Rectal smooth muscle tissue (tissue), 1 donor: ENCODE results near the gene WWC2.

Experiments used
- H3K27ac ChIP-seq: one replicate; pipeline ENCODE4 v1.7.0; 2013; ENCODE audit warnings: low read depth, low read length, inconsistent platforms
- H3K27me3 ChIP-seq: one replicate; pipeline ENCODE4 v1.7.0; 2013; ENCODE audit warnings: low read length; ENCODE audit not compliant: control insufficient read depth, insufficient read depth
- H3K36me3 ChIP-seq: one replicate; pipeline ENCODE4 v1.7.0; 2013; ENCODE audit warnings: low read length; ENCODE audit not compliant: control insufficient read depth, insufficient read depth
- H3K4me1 ChIP-seq: one replicate; pipeline ENCODE4 v1.7.0; 2013; ENCODE audit warnings: low read length; ENCODE audit not compliant: control insufficient read depth, insufficient read depth
- H3K4me3 ChIP-seq: one replicate; pipeline ENCODE4 v1.7.0; 2013; ENCODE audit warnings: low read length
- H3K9ac ChIP-seq: one replicate; pipeline ENCODE4 v1.7.0; 2013; ENCODE audit warnings: low read length

Gene WWC2

GRCh38 chr4:183343730-183344129 is 244.7 kb downstream of the WWC2 start:
- Histone ChIP-seq H3K27ac (no peak overlapping the region), H3K36me3 (no peaks in the 10 kb centered on the region), H3K9ac (no peak overlapping the region)

DNA sequence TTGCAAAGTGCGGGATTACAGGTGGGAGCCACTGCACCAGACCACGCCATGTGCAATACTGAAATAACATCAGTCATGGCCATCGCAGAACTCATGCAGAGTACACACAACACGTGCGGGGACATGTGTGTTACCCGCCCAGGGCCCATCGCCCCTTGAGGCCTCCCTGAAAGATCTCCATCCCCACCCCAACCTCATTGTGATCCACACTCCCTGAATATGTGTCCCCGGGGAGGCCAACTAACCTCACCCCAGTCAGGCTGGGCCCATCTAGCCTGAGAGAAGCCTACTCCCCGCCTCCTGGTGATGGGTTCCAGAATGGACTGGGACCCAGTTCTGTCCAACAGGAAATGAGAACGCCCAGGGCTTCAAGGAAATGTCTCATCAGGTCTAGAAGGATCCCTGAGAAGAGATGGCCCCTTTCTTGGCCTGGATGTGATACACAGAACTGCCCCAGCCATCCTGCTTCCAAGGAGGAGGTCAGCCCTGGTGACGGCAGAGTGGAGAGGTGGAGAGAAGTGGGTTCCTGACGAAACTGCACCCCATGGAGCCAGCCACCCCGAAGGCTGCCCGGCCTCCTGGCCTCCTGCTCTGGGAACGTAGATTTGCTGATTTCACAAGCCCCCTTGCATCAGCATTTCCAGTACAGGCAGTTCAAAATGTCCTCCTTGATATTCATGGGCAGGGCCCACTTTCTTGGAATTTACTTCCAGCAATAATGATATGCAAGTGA is 245.6 kb downstream of the WWC2 start:
- no peak overlapping the region for H3K4me3 ChIP-seq
- H3K27ac ChIP-seq, result no peak overlapping the region
- no peaks in the 10 kb centered on the region for H3K4me1 ChIP-seq
- no peaks in the 10 kb centered on the region for H3K36me3 ChIP-seq
- H3K27me3 ChIP-seq, result no peaks in the 10 kb centered on the region
- no peak overlapping the region for H3K9ac ChIP-seq

More at GRCh38 chr4:183343730-183344129, 244.7 kb downstream of the WWC2 start:
- no peaks in the 10 kb centered on the region for H3K27me3 ChIP-seq
- H3K4me3 ChIP-seq, result no peak overlapping the region
- no peaks in the 10 kb centered on the region for H3K4me1 ChIP-seq

GRCh38 chr4:183345261-183345660 is 246.2 kb downstream of the WWC2 start:
- Histone ChIP-seq H3K4me3 (no peak overlapping the region), H3K9ac (no peak overlapping the region), H3K4me1 (no peaks in the 10 kb centered on the region), H3K27me3 (no peaks in the 10 kb centered on the region), H3K36me3 (no peaks in the 10 kb centered on the region), H3K27ac (no peak overlapping the region)

DNA sequence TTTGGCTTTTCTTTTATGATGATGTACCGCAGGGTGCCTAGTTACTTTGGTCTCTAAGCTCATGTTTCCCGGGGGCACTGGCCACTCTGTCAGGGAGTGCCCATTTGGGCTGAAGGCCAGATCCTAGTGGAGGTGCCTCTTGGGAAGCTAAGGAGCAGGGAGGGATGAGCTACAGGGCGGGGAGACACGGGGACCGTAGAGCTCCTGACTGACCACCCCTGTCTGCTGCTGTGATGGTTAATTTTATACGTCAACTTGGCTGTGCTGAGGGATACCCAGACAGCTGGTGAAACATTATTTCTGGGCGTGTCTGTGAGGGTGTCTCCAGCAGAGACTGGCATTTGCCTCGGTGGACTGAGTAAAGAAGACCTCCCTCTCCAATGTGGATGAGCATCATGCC is 248.1 kb downstream of the WWC2 start:
- Histone ChIP-seq H3K27ac (no peak overlapping the region), H3K27me3 (no peaks in the 10 kb centered on the region), H3K36me3 (no peaks in the 10 kb centered on the region), H3K4me3 (no peak overlapping the region), H3K9ac (no peak overlapping the region), H3K4me1 (no peaks in the 10 kb centered on the region)

- Histone ChIP-seq H3K36me3 (no peaks in the 10 kb centered on the region), H3K4me1 (no peaks in the 10 kb centered on the region), H3K4me3 (no peak overlapping the region), H3K9ac (no peak overlapping the region), H3K27me3 (no peaks in the 10 kb centered on the region), H3K27ac (no peak overlapping the region)
Observed at GRCh38 chr4:183347566-183347965, 248.5 kb downstream of the WWC2 start.

DNA sequence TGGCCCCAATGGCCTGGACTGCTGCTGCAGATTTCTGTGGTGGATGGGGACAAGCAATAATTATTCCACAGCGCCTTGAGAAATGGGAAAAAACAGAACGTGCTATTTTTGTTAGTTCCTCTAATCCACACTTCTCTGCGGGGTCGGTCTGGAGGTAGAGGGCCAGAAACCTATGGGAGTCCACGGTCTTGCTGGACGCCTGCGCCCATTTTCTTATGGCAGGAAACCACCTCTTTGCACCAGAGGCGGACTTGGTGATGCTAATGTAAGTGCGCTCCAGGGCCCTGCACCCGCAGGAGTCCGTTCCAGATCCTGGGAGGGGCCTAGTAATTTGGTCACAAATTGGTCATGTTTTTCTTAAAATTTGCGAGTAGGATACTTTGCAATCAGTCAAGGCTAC is 249.1 kb downstream of the WWC2 start:
- no peak overlapping the region for H3K27ac ChIP-seq
- H3K36me3 ChIP-seq, result no peaks in the 10 kb centered on the region
- H3K9ac ChIP-seq, result no peak overlapping the region
- H3K27me3 ChIP-seq, result no peaks in the 10 kb centered on the region
- no peaks in the 10 kb centered on the region for H3K4me1 ChIP-seq
- no peak overlapping the region for H3K4me3 ChIP-seq

DNA sequence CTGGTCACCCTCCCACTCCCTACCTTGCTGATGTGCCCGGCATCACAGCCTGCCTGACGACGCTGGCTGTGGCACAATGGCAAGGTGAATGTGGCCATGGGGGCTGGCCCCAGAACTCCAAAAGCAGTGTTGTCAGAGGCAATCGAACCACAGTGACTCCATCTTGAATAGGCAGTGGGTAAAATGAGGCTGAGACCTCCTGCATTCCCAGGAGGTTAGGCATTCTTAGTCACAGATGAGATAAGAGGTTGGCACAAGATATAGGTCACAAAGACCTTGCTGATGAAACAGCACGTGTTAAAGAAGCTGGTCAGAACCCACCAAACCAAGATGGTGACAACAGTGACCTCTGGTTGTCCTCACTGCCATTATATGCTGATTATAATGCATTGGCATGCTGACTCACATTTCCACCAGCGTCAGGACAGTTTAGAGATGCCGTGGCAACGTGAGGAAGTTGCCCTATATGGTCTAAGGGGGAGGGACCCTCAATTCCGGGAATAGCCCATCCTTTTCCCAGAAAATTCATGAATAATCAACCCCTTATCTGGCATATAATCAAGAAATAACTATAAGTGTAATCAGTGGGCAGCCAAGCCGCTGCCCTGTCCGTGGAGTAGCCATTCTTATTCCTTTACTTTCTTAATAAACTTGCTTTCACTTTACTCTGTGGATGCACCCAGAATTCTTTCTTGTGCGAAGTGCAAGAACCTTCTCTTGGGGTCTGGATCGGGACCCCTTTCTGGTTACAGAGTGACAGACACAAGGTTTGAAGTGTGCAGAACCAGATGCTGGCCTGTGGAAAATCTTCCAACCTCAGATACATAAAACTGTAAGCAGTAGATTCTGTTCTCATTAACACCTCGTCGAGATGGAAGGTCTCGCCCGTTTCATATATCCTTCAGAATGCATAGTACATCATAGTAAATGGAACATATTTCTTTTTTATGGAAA is 249.9 kb downstream of the WWC2 start:
- H3K36me3 ChIP-seq, result no peaks in the 10 kb centered on the region
- no peak overlapping the region for H3K27ac ChIP-seq
- H3K27me3 ChIP-seq, result no peaks in the 10 kb centered on the region
- H3K9ac ChIP-seq, result no peak overlapping the region
- H3K4me3 ChIP-seq, result no peak overlapping the region
- H3K4me1 ChIP-seq, result no peaks in the 10 kb centered on the region

DNA sequence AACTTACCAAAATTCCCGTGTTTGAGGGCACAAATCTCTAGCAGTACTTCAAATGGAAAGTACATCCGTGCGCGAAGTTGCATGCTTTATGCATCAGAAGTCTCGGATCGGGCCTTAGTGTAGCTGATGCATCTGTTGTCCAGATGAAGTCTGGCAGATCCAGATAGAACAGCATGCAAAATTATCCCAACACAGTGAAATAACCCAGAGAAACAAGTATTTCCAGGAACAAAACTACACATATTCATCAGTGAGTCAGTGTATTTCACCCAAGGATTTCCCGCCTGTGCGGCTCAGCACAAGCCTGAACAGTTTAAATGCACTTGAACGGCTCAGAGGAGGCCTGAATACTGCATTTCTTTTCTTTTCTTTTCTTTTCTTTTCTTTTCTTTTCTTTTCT is 250.6 kb downstream of the WWC2 start:
- no peak overlapping the region for H3K4me3 ChIP-seq
- no peaks in the 10 kb centered on the region for H3K27me3 ChIP-seq
- H3K36me3 ChIP-seq, result no peaks in the 10 kb centered on the region
- H3K4me1 ChIP-seq, result no peaks in the 10 kb centered on the region
- no peak overlapping the region for H3K9ac ChIP-seq
- no peak overlapping the region for H3K27ac ChIP-seq

- Histone ChIP-seq H3K4me1 (no peaks in the 10 kb centered on the region), H3K4me3 (no peak overlapping the region), H3K27me3 (no peaks in the 10 kb centered on the region), H3K9ac (no peak overlapping the region), H3K36me3 (no peaks in the 10 kb centered on the region), H3K27ac (no peak overlapping the region)
Observed at GRCh38 chr4:183350317-183351071, 251.4 kb downstream of the WWC2 start.

GRCh38 chr4:183352546-183352945 is 253.5 kb downstream of the WWC2 start:
- H3K27me3 ChIP-seq, result no peaks in the 10 kb centered on the region
- H3K9ac ChIP-seq, result no peak overlapping the region
- no peaks in the 10 kb centered on the region for H3K4me1 ChIP-seq
- no peak overlapping the region for H3K4me3 ChIP-seq
- no peak overlapping the region for H3K27ac ChIP-seq
- no peaks in the 10 kb centered on the region for H3K36me3 ChIP-seq

- Histone ChIP-seq H3K27me3 (no peaks in the 10 kb centered on the region), H3K4me1 (no peaks in the 10 kb centered on the region), H3K27ac (no peak overlapping the region), H3K36me3 (no peaks in the 10 kb centered on the region), H3K9ac (no peak overlapping the region), H3K4me3 (no peak overlapping the region)
Observed at GRCh38 chr4:183353557-183353956, 254.5 kb downstream of the WWC2 start.

- no peaks in the 10 kb centered on the region for H3K4me1 ChIP-seq
- no peak overlapping the region for H3K4me3 ChIP-seq
- no peak overlapping the region for H3K27ac ChIP-seq
- H3K36me3 ChIP-seq, result no peaks in the 10 kb centered on the region
- no peak overlapping the region for H3K9ac ChIP-seq
- no peaks in the 10 kb centered on the region for H3K27me3 ChIP-seq
Observed at GRCh38 chr4:183354219-183354618, 255.2 kb downstream of the WWC2 start.
